ENCODE data around the gene OR56B4. TPM values are rescaled to one million over a fixed set of nuclear protein-coding genes. Genes with fewer than 3 reads are reported as not detected.

Gene OR56B4
- polyA plus RNA-seq, 1 donor from 2014 or later: not detected

DNA sequence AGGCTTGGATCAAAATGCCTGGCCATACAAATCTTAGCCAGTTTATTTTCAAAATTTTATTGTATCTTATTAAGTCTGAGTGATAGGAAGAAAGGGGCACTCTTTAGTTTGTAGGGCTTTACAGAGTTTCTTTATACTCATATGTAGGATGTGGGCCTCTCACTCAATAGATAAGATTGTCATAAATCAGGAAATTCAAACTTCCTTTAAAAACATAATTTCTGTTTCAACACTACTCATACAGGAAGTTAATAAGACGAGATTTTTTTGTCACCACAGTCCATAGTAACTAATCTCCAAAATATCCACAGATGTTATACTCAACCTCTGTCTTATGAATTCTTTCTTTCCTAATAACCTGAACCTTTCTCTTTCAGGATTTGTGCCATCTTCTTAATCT is 13.3 kb upstream of the OR56B4 start:
- no peak overlapping the region for H3K4me3 ChIP-seq (ENCODE audit: low read length)
- no peaks in the 10 kb centered on the region for H3K79me2 ChIP-seq (replicated peaks; ENCODE audit: insufficient read depth, low read length)
- H3K27ac ChIP-seq (ENCODE audit: low read length): no peak overlapping the region
- H2AFZ ChIP-seq (ENCODE audit: low read depth, low read length): no peak overlapping the region
- H3K4me2 ChIP-seq (ENCODE audit: low read length): no peak overlapping the region
- no peaks in the 10 kb centered on the region for H3K9me3 ChIP-seq (ENCODE audit: low read length)
- no peaks in the 10 kb centered on the region for H3K9me2 ChIP-seq (ENCODE audit: insufficient read depth, low read length)
- H3F3A ChIP-seq (ENCODE audit: insufficient read depth, low read length, poor library complexity, severe bottlenecking): no peaks in the 10 kb centered on the region
- TF ChIP-seq TAF1 (IDR thresholded peaks at IDR 0.05; ENCODE audit: low read depth) (no peak), POLR2AphosphoS5 (IDR thresholded peaks at IDR 0.05) (no peak)
- H4K20me1 ChIP-seq (ENCODE audit: insufficient read depth): no peaks in the 10 kb centered on the region
- H3K27me3 ChIP-seq (ENCODE audit: insufficient read depth, low read depth, low read length): no peaks in the 10 kb centered on the region
- H3K9ac ChIP-seq (ENCODE audit: low read length): no peak overlapping the region
- H3K36me3 ChIP-seq (ENCODE audit: insufficient read depth, low read length): no peaks in the 10 kb centered on the region

GRCh38 chr11:6095798-6096197 is 11.7 kb upstream of the OR56B4 start:
- H3K36me3 ChIP-seq (ENCODE audit: insufficient read depth, low read length): no peaks in the 10 kb centered on the region
- no peak for TF ChIP-seq SMC3 (conservative IDR thresholded peaks at IDR 0.05; ENCODE audit: poor library complexity)
- no peaks in the 10 kb centered on the region for H3K9me2 ChIP-seq (ENCODE audit: insufficient read depth, low read length)
- H3K9ac ChIP-seq (ENCODE audit: low read length): no peak overlapping the region
- no peaks in the 10 kb centered on the region for H3K27me3 ChIP-seq (ENCODE audit: insufficient read depth, low read depth, low read length)
- H3K4me3 ChIP-seq (ENCODE audit: low read length): no peak overlapping the region
- no peaks in the 10 kb centered on the region for H4K20me1 ChIP-seq (ENCODE audit: insufficient read depth)
- H3K4me2 ChIP-seq (ENCODE audit: low read length): no peak overlapping the region
- no peak overlapping the region for H3K27ac ChIP-seq (ENCODE audit: low read length)
- H3F3A ChIP-seq (ENCODE audit: insufficient read depth, low read length, poor library complexity, severe bottlenecking): no peaks in the 10 kb centered on the region
- H2AFZ ChIP-seq (ENCODE audit: low read depth, low read length): no peak overlapping the region
- no peaks in the 10 kb centered on the region for H3K79me2 ChIP-seq (replicated peaks; ENCODE audit: insufficient read depth, low read length)
- no peaks in the 10 kb centered on the region for H3K9me3 ChIP-seq (ENCODE audit: low read length)

GRCh38 chr11:6096417-6096816 is 11.1 kb upstream of the OR56B4 start:
- no peaks in the 10 kb centered on the region for H3K79me2 ChIP-seq (replicated peaks; ENCODE audit: insufficient read depth, low read length)
- no peak for TF ChIP-seq CTCF (IDR thresholded peaks at IDR 0.05; ENCODE audit: poor library complexity, severe bottlenecking)
- TF ChIP-seq EP300 (conservative IDR thresholded peaks at IDR 0.05; ENCODE audit: poor library complexity, severe bottlenecking): no peak
- TF ChIP-seq POLR2AphosphoS5 (IDR thresholded peaks at IDR 0.05): no peak
- no peak for TF ChIP-seq SMC3 (conservative IDR thresholded peaks at IDR 0.05; ENCODE audit: poor library complexity)
- TF ChIP-seq MXI1 (conservative IDR thresholded peaks at IDR 0.05; ENCODE audit: poor library complexity, severe bottlenecking): no peak
- no peak for TF ChIP-seq REST (IDR thresholded peaks at IDR 0.05; ENCODE audit: borderline replicate concordance)
- no peak for TF ChIP-seq RAD21 (conservative IDR thresholded peaks at IDR 0.05)
- TF ChIP-seq EZH2 (IDR thresholded peaks at IDR 0.05; ENCODE audit: borderline replicate concordance, insufficient read depth, low read length, poor library complexity, severe bottlenecking): no peak
- no peak for TF ChIP-seq TAF1 (IDR thresholded peaks at IDR 0.05; ENCODE audit: low read depth)

More at GRCh38 chr11:6096417-6096816, 11.1 kb upstream of the OR56B4 start:
- Histone ChIP-seq H3K9ac (ENCODE audit: low read length) (no peak overlapping the region), H3K36me3 (ENCODE audit: insufficient read depth, low read length) (no peaks in the 10 kb centered on the region), H4K20me1 (ENCODE audit: insufficient read depth) (no peaks in the 10 kb centered on the region), H3K9me2 (ENCODE audit: insufficient read depth, low read length) (no peaks in the 10 kb centered on the region), H3K9me3 (ENCODE audit: low read length) (no peaks in the 10 kb centered on the region), H3K27me3 (ENCODE audit: insufficient read depth, low read depth, low read length) (no peaks in the 10 kb centered on the region), H3K4me2 (ENCODE audit: low read length) (no peak overlapping the region), H3K27ac (ENCODE audit: low read length) (no peak overlapping the region), H3F3A (ENCODE audit: insufficient read depth, low read length, poor library complexity, severe bottlenecking) (no peaks in the 10 kb centered on the region), H2AFZ (ENCODE audit: low read depth, low read length) (no peak overlapping the region), H3K4me3 (ENCODE audit: low read length) (no peak overlapping the region)

Measured in neural cell (in vitro differentiated cells).